GM08714 (cell line): ENCODE measurements around the gene SGSM2.

Source experiments
- H3K4me3 ChIP-seq: fragments of 200-500 bp; sonication (Bioruptor generic); 2 replicates; pipeline ENCODE4 v1.5.1; 2014; ENCODE audit warnings: mild to moderate bottlenecking, low read length, inconsistent platforms
- ZNF274 ChIP-seq: IDR thresholded peaks from 2 replicates; pipeline ENCODE4 v1.6.1; 2012; ENCODE audit warnings: mild to moderate bottlenecking, low read depth, low read length

Gene SGSM2

DNA sequence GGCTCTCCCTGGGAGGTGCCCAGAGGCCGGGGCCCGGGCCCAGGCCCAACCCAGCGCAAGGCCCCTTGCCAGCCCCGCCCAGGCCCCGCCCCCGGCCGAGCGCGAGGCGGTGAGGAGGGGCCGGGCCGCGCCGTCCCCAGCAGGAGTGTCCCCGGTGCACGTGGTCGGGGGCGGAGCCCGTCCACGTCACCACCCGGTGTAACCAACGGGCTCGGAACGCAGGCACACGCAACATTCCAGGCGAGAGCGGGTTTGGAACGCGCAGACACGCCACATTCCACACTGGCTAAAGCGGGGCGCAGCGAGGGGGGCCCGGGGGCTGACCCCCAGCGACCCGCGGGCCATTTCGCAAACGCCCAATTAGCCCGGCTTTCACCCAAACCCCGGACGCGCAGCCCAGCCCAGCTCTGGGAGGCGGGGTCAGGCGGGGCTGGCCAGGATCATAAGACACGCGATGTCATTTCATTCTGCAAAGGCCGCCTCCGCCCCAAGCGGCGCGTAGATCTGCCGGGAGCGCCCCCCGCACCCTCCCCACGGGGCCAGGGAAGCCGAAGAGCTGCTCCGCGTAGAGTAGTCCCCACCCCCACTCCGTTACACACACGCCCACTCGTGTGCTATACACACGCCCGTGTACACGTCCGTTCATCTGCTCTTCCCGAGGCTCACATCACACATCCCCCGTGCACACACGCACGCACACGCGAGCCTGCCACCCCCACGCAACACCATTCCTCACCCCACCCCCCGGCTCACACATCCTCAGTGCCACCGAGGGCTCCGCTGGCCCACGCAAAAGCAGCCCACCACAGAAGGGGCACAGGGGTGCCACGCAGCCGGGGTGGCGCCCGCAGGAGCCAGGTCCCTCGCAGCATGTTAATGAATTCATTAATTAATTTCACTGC, 62.5 kb downstream of the SGSM2 start:
- TF ChIP-seq ZNF274 = no peak
- H3K4me3 ChIP-seq = peak overlapping the region; percentile 85

DNA sequence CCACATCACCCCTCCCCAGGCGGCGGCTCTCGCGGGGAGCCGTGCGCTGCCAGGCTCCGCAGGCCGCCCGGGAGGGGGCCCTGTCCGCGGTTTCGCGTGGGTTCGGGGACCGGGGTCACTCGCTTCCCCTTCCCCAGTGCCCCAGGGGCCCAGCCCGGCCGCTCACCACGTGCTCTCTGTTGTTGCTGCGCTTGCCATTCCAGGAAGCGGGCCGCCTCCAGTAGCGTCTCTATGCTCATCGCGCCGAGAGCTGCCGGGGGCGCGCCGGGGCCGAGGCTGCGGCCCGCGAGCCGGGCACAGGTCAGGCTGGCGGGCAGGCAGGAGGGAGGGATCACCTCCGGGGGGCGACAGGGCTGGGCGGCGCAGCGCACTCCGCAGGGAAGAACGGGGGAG, 63.2 kb downstream of the SGSM2 start:
- H3K4me3 ChIP-seq = peak overlapping the region; percentile 85
- TF ChIP-seq ZNF274 = no peak

DNA sequence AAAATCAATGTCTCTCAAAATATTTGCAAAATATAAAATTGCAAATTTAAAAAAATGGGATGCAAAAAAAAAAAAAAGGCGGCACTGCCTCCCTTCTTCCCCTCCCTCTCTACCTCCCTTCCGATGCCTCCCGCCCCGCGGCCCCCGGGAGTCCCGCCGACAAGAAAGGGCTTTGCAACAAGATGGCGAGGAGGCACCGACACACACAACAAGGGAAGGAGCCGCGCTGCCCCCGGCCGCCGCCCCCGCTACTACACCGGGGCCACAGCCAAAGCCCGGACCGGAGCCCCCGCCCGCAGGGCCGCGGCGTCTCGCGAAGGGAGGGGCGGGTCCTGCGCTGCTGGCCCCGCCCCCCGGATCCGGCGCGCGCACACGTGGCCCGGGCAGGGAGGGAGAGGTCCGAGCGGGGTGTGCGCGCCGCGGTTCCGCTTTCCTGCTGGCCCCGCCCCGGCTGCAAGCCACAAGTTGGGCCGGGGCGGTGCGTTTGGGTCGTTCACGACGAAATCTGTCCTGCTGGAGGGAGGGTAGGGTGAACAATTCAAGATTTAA, 63.6 kb downstream of the SGSM2 start, which contains the start of gene MNT:
MNT (minus strand) TSS at position 184 of the 549 bp plus-strand sequence. CDS start 348 bp downstream, outside the sequence.
- TF ChIP-seq ZNF274 = no peak

DNA sequence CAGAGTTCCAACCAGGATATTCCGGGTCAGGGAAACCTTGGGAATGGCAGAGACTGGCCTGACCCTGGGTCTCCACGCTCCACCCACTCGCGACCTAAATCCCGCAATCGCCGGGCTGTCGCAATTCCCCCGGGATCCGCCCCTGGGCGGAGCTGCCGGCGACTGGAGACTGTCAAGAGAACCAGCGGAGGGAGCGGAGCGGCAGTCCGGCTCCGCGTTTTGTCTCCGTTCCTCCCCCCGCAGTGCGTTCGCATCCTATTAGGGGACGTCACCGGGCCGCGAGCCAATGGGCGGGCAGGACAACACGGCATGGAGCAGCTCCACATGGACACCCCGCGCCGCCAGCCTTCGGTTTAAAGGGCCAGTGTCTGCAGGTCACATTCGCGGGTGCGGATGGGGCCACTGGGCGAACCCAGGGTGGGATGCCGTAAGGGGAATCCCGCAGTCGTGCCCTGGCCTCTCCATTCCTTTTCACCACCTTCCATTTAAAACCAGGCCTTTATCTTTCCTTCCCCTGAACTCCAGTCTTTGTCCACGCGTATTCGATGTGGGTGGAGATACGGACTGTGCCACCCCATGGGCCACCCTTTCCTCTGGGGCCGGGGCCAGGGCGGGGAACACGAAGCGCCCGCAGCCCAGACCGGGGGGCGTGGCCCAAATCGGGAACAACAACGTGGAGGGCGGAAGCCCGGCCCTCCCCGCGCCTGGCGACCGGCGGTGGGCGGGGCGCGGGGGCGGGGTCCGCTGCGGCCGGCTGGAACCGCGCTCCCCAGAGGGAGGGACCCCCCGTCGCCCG, 64.3 kb downstream of the SGSM2 start:
- H3K4me3 ChIP-seq = peak overlapping the region; percentile 75
- TF ChIP-seq ZNF274 = no peak

More for the DNA sequence above, 63.6 kb downstream of the SGSM2 start, which contains the start of gene MNT:
- H3K4me3 ChIP-seq = peak within 1 kb of the TSS; percentile 85

DNA sequence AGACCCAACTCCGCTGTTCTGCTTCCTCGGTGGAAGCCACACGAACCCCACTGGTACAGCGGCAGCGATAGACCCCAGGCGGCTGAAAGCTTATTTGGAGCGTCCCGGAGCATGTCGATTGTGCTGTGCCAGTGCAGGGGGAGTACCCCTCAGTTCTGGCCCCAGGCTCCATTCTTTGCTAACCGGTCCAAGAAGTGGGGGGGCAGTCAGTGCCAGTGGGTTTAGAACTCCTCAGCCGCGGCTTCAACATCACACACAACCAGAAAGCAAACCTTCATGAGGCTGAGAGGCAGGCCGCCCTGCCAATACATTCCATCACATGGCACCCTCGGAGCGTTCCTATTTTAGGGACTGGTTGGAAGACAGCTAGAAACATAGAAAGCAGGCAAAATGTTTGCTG, 65.2 kb downstream of the SGSM2 start:
- TF ChIP-seq ZNF274 = no peak

DNA sequence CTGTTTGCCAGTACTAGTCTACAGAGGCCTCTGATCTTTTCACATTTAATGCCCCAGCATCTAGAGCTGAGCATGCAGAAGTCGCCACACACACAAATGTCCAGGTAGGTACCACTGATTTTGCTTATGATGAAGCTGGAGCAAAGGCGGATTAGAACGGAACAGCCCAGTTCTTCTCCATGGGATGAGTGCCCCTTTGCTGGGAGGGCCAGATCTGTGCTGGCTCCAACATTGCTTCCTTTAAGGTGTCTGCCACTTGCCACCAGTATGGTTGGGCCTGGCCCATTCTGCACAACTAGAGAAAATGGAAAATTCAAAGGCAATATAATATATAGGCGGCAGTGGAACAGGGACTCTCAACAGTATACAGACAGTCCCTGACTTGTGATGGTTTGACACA, 65.7 kb downstream of the SGSM2 start:
- no peak for TF ChIP-seq ZNF274
- H3K4me3 ChIP-seq = no peak overlapping the region

More for the DNA sequence above, 65.2 kb downstream of the SGSM2 start:
- peak overlapping the region; percentile 69; the same call in 1 of the 2 replicates for H3K4me3 ChIP-seq

DNA sequence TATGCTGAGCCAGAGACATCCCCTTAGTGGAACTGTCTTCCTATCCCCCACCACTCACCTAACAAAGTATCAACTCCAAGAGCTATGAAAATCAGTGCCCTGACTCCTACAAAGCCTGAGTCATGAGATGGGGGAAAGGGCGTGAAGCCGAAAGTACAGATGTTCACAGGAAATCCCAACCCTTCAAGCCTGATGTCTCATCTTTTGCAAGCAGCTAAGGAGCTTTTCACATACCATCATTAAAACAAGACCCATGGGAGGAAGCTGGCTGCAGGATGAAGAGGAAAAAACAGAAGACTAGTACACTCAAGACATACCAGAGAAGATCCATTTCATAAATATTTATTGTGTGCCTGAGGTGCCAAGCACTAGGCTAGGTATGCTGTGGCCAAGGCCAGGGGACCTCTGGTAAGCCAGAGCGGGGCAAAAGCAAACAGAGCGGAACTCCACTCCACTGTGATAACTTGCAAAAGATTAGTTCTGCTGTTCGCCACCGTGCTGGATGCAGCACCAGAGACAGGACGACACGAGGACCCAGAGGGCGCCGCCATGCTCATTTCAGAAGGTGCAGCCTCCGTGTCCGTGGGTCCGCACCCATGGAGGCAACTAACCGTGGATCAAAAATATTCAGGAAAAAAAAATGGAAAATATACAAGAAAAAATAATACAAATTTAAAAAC, 68.1 kb downstream of the SGSM2 start:
- H3K4me3 ChIP-seq = no peak overlapping the region

DNA sequence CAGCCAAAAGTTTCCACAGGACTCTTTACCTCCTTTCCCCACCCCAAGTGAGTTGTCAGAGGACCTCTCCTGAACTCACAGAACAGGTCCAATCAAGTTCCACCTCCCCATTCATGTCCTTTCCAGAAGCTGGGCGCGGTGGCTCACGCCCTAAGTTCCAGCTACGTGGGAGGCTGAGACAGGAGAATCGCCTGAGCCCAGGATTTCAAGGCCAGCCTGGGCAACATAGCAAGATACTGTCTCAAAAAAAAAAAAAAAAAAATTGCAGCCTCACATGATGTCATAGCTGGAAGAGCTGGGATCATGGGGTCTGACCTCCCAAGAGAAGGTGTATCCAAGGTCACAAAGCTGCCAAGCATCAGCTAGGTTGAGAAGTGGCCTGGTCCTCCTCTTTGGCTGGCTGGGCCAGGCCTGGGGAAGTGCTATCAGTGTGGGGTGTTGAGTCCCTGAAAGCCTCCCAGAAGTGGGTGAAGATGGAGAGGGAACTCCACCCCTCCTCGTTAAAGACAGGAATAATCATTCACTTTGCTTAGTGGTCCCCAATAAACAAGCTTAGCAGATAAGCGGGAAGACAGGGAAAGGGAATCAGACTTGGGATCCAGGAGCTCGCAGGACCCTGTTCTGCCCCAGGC, 69.1 kb downstream of the SGSM2 start:
- no peak overlapping the region for H3K4me3 ChIP-seq
- no peak for TF ChIP-seq ZNF274

More for the DNA sequence above, 68.1 kb downstream of the SGSM2 start:
- TF ChIP-seq ZNF274 = no peak

DNA sequence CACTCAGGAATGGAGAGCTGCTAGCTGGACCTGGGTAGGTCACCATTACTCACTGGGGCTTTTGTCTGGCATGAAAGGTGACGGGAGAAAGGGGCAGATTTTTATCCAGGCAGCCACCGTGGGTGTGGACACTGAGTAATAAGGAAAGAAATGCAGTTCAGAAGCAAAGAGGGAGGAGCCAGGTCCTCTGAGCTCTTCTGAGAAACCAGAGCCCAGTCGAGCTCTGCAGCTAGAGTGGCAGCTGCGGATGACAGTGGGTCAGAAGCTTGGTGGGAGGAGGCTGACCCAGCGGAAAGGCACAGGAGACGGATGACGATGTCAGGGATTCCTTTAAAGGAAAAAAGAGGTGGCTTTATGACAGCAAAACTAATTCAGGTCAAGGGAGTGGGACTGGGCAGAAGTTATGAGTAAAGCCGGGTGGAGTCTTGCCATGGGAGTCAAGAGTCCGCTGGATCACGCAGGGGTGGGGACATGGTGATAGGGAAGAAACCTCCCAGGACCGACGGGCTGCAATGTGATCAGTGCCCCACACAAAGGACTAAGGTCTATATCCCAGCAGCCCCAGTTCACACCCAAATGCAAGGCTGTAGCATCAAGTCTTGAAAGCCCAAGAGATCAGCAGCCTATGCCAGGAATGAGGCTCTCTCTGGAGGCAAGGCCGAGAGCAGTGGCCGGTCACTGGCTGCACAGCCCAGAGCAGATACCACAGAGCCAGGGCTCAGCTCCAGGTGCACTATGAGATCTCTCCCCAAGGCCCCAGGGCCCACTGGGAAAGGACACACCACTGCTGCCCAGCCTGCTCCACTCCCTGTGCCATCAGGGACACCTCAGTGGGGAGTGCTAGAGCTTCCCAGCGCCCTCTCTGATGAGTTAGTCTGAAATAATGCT, 69.8 kb downstream of the SGSM2 start:
- TF ChIP-seq ZNF274 = no peak

DNA sequence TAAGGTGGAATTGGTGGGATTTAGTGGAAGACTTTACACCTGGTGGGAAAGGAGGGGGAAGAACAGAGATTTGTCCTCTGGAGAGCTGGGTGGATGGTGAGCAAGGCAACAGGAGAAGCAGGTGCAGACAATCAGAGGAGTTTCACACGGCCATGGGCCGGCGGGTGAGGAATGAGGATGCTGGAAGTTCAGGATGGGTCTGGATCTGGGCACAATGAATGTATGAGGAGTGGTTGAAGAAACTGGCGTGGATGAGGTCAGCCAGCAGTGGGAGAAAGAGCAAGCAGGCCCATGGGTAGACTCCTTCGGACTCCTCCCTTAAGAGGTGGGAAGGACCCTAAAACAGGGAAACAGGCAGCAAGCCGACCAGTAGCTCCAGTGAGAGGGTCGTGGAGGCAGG, 73.7 kb downstream of the SGSM2 start:
- TF ChIP-seq ZNF274 = no peak
- no peak overlapping the region for H3K4me3 ChIP-seq

More for the DNA sequence above, 69.8 kb downstream of the SGSM2 start:
- no peak overlapping the region for H3K4me3 ChIP-seq

DNA sequence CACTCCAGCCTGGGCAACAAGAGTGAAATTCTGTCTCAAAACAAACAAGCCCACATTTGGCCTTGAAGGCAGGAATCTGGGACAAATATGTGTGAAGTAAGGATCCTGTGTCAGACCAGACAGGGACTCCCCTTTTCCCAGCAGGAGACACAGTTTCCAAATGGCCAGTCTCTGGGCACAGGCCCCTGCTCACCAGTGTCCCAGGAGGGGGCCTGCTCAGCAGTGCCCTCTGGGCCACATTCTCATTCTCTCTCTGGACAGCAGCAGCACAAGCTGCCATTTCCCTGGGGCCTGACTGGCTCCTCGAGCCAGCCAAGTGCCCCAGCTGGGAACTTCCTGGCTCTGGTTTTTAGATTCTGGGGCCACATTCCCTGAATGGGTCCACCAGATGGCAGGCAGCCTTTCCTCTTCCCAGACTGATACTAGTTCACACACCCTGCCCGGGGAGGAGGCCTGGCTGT, 75.3 kb downstream of the SGSM2 start:
- no peak for TF ChIP-seq ZNF274

DNA sequence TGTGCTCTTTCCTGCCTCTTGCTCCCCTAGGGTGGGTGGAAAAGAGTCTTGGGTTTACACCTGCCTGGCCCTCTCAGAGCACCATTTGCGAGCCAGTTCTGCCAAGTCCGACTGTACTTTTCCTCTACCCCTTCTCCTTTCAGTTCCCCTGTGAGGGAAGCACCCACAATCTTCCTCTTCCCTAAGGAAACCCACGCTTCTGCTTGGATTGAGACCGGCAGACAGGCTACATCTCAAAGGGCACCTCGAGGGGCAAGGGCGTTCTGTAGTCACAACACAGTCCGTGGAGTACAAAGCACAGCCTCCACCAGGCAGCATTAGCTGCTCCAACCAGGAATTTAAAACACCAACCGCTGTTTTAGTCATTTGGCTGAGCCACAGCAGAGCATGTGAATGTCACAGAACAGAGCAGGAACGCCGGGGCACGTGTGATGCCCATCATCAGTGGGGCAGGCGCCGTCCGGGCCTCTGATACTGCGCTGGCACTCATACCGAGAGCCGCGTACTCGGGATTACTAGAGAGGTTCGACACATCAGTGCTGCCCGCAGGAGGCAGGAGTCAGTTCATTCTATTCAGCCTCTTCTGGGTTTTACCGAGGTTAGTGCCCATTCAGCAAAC, 77.3 kb downstream of the SGSM2 start:
- no peak overlapping the region for H3K4me3 ChIP-seq
- TF ChIP-seq ZNF274 = no peak

More for the DNA sequence above, 75.3 kb downstream of the SGSM2 start:
- H3K4me3 ChIP-seq = no peak overlapping the region
